DOHH2 (cell line): ENCODE results near the gene GJB2.

ENCODE experiments used
- EZH2phosphoT487 ChIP-seq: fragments of 200-600 bp; sonication (generic); IDR thresholded peaks from 2 replicates; pipeline ENCODE4 v1.6.1; 2017; ENCODE audit warnings: borderline replicate concordance, mild to moderate bottlenecking, antibody characterized with exemption, low read length, moderate library complexity, mixed read lengths
- TF ChIP-seq, protein P1 (sequence below): fragments of 200-600 bp; sonication (generic); IDR thresholded peaks from one replicate; pipeline ENCODE4 v1.5.1; 2014; ENCODE audit warnings: antibody characterized with exemption, mild to moderate bottlenecking, low read depth, low read length; ENCODE audit not compliant: poor library complexity, severe bottlenecking

DNA sequence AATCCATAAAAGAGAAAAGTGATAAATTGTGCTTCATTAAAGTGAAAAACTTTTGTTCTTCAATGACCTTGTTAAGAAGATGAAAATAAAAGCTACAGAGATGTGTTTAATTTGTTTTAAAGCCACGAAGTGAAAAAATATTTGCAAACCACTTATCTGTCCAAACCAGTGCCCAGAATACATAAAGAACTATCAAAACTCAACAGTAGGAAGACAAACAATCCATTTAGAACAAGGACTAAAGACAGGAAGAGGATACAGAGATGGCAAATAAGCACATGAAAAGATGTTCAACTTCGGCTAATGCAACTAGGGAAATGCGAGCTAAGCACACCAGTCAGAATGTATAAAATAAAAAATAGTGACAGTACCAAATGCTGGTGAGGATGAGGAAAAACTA is 24.4 kb upstream of the GJB2 start:
- TF ChIP-seq, protein P1, sequence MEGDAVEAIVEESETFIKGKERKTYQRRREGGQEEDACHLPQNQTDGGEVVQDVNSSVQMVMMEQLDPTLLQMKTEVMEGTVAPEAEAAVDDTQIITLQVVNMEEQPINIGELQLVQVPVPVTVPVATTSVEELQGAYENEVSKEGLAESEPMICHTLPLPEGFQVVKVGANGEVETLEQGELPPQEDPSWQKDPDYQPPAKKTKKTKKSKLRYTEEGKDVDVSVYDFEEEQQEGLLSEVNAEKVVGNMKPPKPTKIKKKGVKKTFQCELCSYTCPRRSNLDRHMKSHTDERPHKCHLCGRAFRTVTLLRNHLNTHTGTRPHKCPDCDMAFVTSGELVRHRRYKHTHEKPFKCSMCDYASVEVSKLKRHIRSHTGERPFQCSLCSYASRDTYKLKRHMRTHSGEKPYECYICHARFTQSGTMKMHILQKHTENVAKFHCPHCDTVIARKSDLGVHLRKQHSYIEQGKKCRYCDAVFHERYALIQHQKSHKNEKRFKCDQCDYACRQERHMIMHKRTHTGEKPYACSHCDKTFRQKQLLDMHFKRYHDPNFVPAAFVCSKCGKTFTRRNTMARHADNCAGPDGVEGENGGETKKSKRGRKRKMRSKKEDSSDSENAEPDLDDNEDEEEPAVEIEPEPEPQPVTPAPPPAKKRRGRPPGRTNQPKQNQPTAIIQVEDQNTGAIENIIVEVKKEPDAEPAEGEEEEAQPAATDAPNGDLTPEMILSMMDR, result no peak
- TF ChIP-seq EZH2phosphoT487, result no peak
